Type B pancreatic cell (in vitro differentiated cells): Measurements from ENCODE around the gene BAMBI. TPM values are rescaled to one million over a fixed set of nuclear protein-coding genes. Genes with fewer than 3 reads are reported as not detected.

Source experiments
- DNase-seq: peaks from one replicate; pipeline ENCODE4 v3.0.0; 2021; ENCODE audit warnings: mixed read lengths; ENCODE audit not compliant: unreplicated experiment; ENCODE audit errors: extremely low spot score
- H3K27ac Mint-ChIP-seq: 2 replicates; pipeline ENCODE4 v1.8.0; 2021; ENCODE audit warnings: mild to moderate bottlenecking, mixed read lengths
- H3K27me3 Mint-ChIP-seq: 2 replicates; pipeline ENCODE4 v1.8.0; 2021; ENCODE audit warnings: mixed read lengths
- H3K36me3 Mint-ChIP-seq: 2 replicates; pipeline ENCODE4 v1.8.0; 2021; ENCODE audit warnings: mixed read lengths
- H3K4me1 Mint-ChIP-seq: one replicate; pipeline ENCODE4 v1.8.0; 2021; ENCODE audit warnings: mixed read lengths; ENCODE audit not compliant: unreplicated experiment
- H3K4me3 Mint-ChIP-seq: 2 replicates; pipeline ENCODE4 v1.8.0; 2021; ENCODE audit warnings: mild to moderate bottlenecking, mixed read lengths
- H3K9me3 Mint-ChIP-seq: 2 replicates; pipeline ENCODE4 v1.8.0; 2021; ENCODE audit warnings: mixed read lengths
- CTCF ChIP-seq: fragments of 200-600 bp; sonication (generic); conservative IDR thresholded peaks from 2 replicates; pipeline ENCODE4 v1.5.0; 2021; ENCODE audit warnings: antibody characterized with exemption, mild to moderate bottlenecking
- total RNA-seq: library from RNA; stranded (reverse); gene quantifications from 2 replicates; pipeline ENCODE4 v1.2.1, GENCODE V29; 2021; ENCODE audit warnings: low replicate concordance

Gene BAMBI
- total RNA-seq, 1 donor from 2014 or later: 57.3 TPM

- DNase-seq: no peak
- H3K9me3 Mint-ChIP-seq: no peaks in the 10 kb centered on the region
- H3K36me3 Mint-ChIP-seq: no peaks in the 10 kb centered on the region
- H3K27ac Mint-ChIP-seq: no peak overlapping the region
- H3K4me3 Mint-ChIP-seq: peak overlapping the region; percentile 10
- peaks cover 23% of the 10 kb centered on the region for H3K4me1 Mint-ChIP-seq
- peaks cover 10% of the 10 kb centered on the region for H3K27me3 Mint-ChIP-seq
- TF ChIP-seq CTCF: no peak
Observed at GRCh38 chr10:28704464-28705161, 27.3 kb downstream of the BAMBI start.

GRCh38 chr10:28705472-28705871 is 28.2 kb downstream of the BAMBI start:
- DNase-seq: no peak
- no peaks in the 10 kb centered on the region for H3K9me3 Mint-ChIP-seq
- TF ChIP-seq CTCF: no peak
- H3K27me3 Mint-ChIP-seq: peaks cover 10% of the 10 kb centered on the region
- no peaks in the 10 kb centered on the region for H3K36me3 Mint-ChIP-seq
- H3K4me1 Mint-ChIP-seq: peaks cover 24% of the 10 kb centered on the region
- H3K4me3 Mint-ChIP-seq: no peak overlapping the region
- H3K27ac Mint-ChIP-seq: no peak overlapping the region

GRCh38 chr10:28709001-28709710 is 31.8 kb downstream of the BAMBI start:
- Mint-ChIP-seq H3K27ac (no peak overlapping the region), H3K27me3 (peaks cover 10% of the 10 kb centered on the region), H3K36me3 (no peaks in the 10 kb centered on the region), H3K9me3 (no peaks in the 10 kb centered on the region), H3K4me3 (no peak overlapping the region), H3K4me1 (peaks cover 30% of the 10 kb centered on the region)
- no peak for DNase-seq
- no peak for TF ChIP-seq CTCF

GRCh38 chr10:28710202-28710886 is 33.0 kb downstream of the BAMBI start:
- H3K27ac Mint-ChIP-seq: no peak overlapping the region
- H3K27me3 Mint-ChIP-seq: peaks cover 4% of the 10 kb centered on the region
- no peak for DNase-seq
- no peaks in the 10 kb centered on the region for H3K36me3 Mint-ChIP-seq
- TF ChIP-seq CTCF: no peak
- H3K4me3 Mint-ChIP-seq: no peak overlapping the region
- peaks cover 31% of the 10 kb centered on the region for H3K4me1 Mint-ChIP-seq
- no peaks in the 10 kb centered on the region for H3K9me3 Mint-ChIP-seq

GRCh38 chr10:28711041-28711440 is 33.7 kb downstream of the BAMBI start:
- Mint-ChIP-seq H3K27me3 (peaks cover 4% of the 10 kb centered on the region), H3K4me3 (no peak overlapping the region)

More at GRCh38 chr10:28711041-28711440, 33.7 kb downstream of the BAMBI start:
- Mint-ChIP-seq H3K27ac (no peak overlapping the region), H3K9me3 (no peaks in the 10 kb centered on the region), H3K36me3 (no peaks in the 10 kb centered on the region), H3K4me1 (peaks cover 31% of the 10 kb centered on the region)
- no peak for TF ChIP-seq CTCF
- no peak for DNase-seq
